IPS-20b (cell line): ENCODE results near the gene IKZF1.

Source experiments
- H3K27ac ChIP-seq: one replicate; pipeline ENCODE4 v1.5.1; 2013; ENCODE audit warnings: low read length
- H3K27me3 ChIP-seq: 2 replicates; pipeline ENCODE4 v1.6.1; 2013; ENCODE audit warnings: mild to moderate bottlenecking, low read length, inconsistent platforms; ENCODE audit not compliant: insufficient read depth
- H3K36me3 ChIP-seq: 2 replicates; pipeline ENCODE4 v1.6.1; 2013; ENCODE audit warnings: low read depth, mild to moderate bottlenecking, inconsistent platforms, low read length, moderate library complexity; ENCODE audit not compliant: insufficient read depth
- H3K4me1 ChIP-seq: 2 replicates; pipeline ENCODE4 v1.6.1; 2013; ENCODE audit warnings: mild to moderate bottlenecking, control low read depth, inconsistent platforms, low read length, moderate library complexity; ENCODE audit not compliant: insufficient read depth
- H3K4me3 ChIP-seq: 2 replicates; pipeline ENCODE4 v1.5.1; 2013; ENCODE audit warnings: mild to moderate bottlenecking, low read length, inconsistent platforms
- H3K9ac ChIP-seq: 2 replicates; pipeline ENCODE4 v1.6.1; 2013; ENCODE audit warnings: low read depth, mild to moderate bottlenecking, inconsistent platforms, low read length, moderate library complexity
- H3K9me3 ChIP-seq: 2 replicates; pipeline ENCODE4 v1.6.1; 2013; ENCODE audit warnings: mild to moderate bottlenecking, low read depth, low read length, inconsistent platforms; ENCODE audit not compliant: insufficient read depth

The IKZF1 gene

DNA sequence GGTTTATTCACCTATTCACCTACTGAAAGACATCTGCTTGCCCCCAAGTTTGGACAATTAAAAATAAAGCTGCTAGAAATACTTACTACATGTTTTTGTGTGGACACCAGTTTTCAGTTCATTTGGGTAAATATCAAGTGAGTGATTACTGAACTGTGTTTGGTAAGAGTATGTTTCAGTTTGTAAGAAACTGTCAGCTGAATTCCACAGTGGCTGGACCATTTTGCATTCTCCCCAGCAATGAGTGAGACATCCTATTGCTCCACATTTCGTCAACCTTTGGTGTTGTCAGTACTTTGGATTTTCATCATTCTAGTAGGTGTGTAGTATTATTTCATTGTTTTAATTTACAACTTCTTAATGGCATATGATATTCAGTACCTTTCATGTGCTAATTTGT lies 17.4 kb upstream of the IKZF1 start:
- no peaks in the 10 kb centered on the region for H3K27me3 ChIP-seq
- no peaks in the 10 kb centered on the region for H3K9me3 ChIP-seq
- H3K4me3 ChIP-seq: no peak overlapping the region
- H3K9ac ChIP-seq: no peak overlapping the region
- no peak overlapping the region for H3K27ac ChIP-seq
- no peaks in the 10 kb centered on the region for H3K4me1 ChIP-seq
- no peaks in the 10 kb centered on the region for H3K36me3 ChIP-seq

DNA sequence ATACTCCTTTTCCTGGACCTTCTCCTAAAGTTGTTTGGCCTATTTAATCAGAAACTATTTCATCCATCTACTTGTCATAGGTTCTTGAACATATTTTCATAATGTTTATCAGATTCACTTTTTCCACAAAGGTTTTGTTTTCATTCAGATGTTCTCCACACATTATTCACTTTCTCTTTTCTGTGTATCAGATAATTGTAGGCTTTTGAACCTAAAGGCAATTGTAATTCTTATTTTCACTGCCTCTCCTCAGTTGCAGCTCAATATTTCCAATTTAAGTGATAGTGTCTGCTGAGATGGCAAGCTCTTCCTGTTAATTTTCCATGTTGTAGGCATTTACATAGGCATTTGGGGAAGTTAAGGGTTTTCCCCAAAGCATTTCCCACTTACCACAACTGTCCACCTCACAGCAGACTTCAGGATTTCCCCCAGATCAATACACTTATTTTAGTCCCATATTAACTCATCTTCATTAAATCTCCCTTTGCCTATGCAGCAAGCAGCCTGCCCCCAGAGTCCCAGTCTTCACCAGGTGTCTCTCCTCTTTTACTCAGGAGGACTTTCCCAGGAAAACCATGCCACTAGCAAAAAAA lies 12.3 kb upstream of the IKZF1 start:
- no peak overlapping the region for H3K9ac ChIP-seq
- H3K4me3 ChIP-seq: no peak overlapping the region
- no peaks in the 10 kb centered on the region for H3K9me3 ChIP-seq
- no peaks in the 10 kb centered on the region for H3K4me1 ChIP-seq
- no peak overlapping the region for H3K27ac ChIP-seq
- no peaks in the 10 kb centered on the region for H3K36me3 ChIP-seq
- H3K27me3 ChIP-seq: no peaks in the 10 kb centered on the region; the same call in 1 of the 2 replicates

GRCh38 chr7:50292763-50293162 lies 11.8 kb upstream of the IKZF1 start:
- Histone ChIP-seq H3K9me3 (no peaks in the 10 kb centered on the region), H3K9ac (no peak overlapping the region)

DNA sequence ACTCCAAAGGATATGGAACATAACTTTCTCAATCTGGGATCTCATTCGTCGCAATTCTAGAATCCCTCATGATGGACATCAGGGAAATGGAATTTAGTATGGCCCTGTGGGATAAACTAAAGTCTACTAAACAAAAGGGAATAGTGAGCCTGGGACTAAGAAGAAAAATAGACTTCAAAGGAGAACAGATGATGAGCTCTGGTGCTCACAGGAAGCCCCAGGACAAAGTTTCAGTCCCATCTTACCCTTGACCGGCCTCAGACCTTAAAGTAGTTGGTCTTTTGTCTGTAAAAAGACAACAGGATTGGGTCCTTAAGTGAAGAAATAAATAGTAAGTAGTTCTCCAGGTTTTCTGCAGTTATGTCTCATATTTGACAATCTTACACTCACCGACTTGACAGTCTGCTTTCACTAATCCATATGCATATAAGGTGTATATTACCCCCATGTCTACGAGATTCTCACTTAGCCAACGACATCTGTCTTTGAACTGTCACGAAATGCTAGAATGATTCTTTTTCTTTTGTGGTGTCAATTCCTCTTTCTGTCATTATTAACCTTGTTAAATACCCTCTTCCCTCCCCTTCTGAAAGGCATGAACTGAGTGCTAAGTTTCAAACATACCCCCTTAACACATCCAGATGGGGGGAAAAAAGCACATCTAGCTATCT lies 10.9 kb upstream of the IKZF1 start:
- Histone ChIP-seq H3K9me3 (no peaks in the 10 kb centered on the region), H3K27ac (no peak overlapping the region), H3K4me1 (no peaks in the 10 kb centered on the region), H3K9ac (no peak overlapping the region), H3K4me3 (no peak overlapping the region), H3K27me3 (no peaks in the 10 kb centered on the region; the same call in 1 of the 2 replicates), H3K36me3 (no peaks in the 10 kb centered on the region)

More at GRCh38 chr7:50292763-50293162, 11.8 kb upstream of the IKZF1 start:
- no peaks in the 10 kb centered on the region for H3K4me1 ChIP-seq
- H3K27me3 ChIP-seq: no peaks in the 10 kb centered on the region; the same call in 1 of the 2 replicates
- no peak overlapping the region for H3K4me3 ChIP-seq
- H3K27ac ChIP-seq: no peak overlapping the region
- H3K36me3 ChIP-seq: no peaks in the 10 kb centered on the region

- no peaks in the 10 kb centered on the region; the same call in 1 of the 2 replicates for H3K27me3 ChIP-seq
- H3K4me3 ChIP-seq: no peak overlapping the region
- no peaks in the 10 kb centered on the region for H3K4me1 ChIP-seq
- H3K9ac ChIP-seq: no peak overlapping the region
- H3K27ac ChIP-seq: no peak overlapping the region
- no peaks in the 10 kb centered on the region for H3K9me3 ChIP-seq
- H3K36me3 ChIP-seq: no peaks in the 10 kb centered on the region
Observed at GRCh38 chr7:50295133-50295532, 9.4 kb upstream of the IKZF1 start.

GRCh38 chr7:50296799-50297198 lies 7.7 kb upstream of the IKZF1 start:
- no peaks in the 10 kb centered on the region for H3K9me3 ChIP-seq
- no peak overlapping the region for H3K9ac ChIP-seq
- H3K36me3 ChIP-seq: no peaks in the 10 kb centered on the region
- H3K27me3 ChIP-seq: peaks cover 4% of the 10 kb centered on the region
- H3K4me1 ChIP-seq: no peaks in the 10 kb centered on the region
- H3K27ac ChIP-seq: no peak overlapping the region
- H3K4me3 ChIP-seq: no peak overlapping the region

DNA sequence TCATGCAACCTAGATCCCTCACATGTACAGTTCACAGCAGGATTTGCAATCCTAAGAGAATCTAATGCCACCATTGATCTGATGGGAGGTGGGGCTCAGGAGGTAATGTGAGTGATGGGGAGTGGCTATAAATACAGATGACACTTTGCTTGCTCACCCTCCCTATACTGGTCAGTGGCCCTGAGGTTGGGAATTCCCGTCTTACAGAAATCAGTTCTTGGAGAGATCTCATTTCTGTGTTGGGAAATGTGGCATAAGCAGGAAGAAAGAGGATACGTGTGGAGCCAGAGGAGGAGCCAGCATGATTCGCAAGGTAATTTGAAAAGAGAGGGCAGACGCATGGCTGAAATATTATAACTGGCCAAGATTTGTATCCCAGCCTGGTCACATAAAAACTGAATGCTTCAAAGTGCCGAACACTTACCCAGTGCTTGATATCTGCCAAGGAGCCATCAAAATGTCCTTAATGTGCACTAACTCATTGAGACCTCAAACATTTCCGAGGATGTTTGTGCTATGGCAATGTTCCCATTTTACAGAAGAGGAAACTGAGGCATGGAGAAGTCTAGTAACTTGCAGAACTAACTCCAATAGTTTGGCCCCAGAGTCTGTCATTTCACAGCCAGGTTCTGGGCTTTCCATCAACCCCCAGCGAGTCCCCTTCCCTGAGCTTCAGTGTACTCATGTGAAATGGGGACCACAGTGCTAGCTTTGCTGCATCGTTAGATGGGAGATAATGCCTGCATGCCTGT lies 5.5 kb upstream of the IKZF1 start:
- no peaks in the 10 kb centered on the region for H3K36me3 ChIP-seq
- no peaks in the 10 kb centered on the region for H3K9me3 ChIP-seq
- no peak overlapping the region for H3K27ac ChIP-seq
- H3K9ac ChIP-seq: no peak overlapping the region
- no peak overlapping the region for H3K4me3 ChIP-seq
- H3K4me1 ChIP-seq: no peaks in the 10 kb centered on the region
- H3K27me3 ChIP-seq: peaks cover 23% of the 10 kb centered on the region

DNA sequence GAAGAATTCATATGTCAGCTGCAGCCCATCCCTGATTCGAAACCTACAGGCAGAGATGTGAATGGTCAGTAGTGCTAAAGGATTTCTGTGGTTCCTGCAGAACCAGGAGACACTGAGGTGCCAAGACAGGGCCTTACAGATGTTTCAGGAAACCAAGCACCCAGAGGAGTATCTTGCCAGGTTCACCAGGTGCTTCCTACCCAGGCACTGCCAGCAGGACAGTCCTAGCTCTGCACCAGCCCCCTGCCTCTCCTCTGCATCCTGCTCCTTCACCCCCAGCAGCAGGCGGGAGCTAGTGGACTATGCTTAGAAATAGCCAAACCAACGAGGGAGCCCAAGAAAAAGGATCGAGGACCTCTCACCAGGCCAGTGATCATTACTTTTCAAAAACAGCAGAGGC lies 4.2 kb upstream of the IKZF1 start:
- no peak overlapping the region for H3K9ac ChIP-seq
- H3K27me3 ChIP-seq: peaks cover 33% of the 10 kb centered on the region
- no peak overlapping the region for H3K27ac ChIP-seq

GRCh38 chr7:50302486-50303334 lies 1.8 kb upstream of the IKZF1 start:
- Histone ChIP-seq H3K4me3 (peak overlapping the region; percentile 72), H3K4me1 (peaks cover 7% of the 10 kb centered on the region; the same call in 1 of the 2 replicates), H3K36me3 (no peaks in the 10 kb centered on the region), H3K9ac (no peak overlapping the region), H3K27ac (no peak overlapping the region), H3K27me3 (peaks cover 57% of the 10 kb centered on the region), H3K9me3 (no peaks in the 10 kb centered on the region)

More for the DNA sequence above, 4.2 kb upstream of the IKZF1 start:
- peaks cover 4% of the 10 kb centered on the region; the same call in 1 of the 2 replicates for H3K4me1 ChIP-seq
- H3K36me3 ChIP-seq: no peaks in the 10 kb centered on the region
- no peaks in the 10 kb centered on the region for H3K9me3 ChIP-seq
- no peak overlapping the region for H3K4me3 ChIP-seq

GRCh38 chr7:50303335-50304128 lies 984 bp upstream of the IKZF1 start:
- Histone ChIP-seq H3K27ac (no peak overlapping the region), H3K9ac (no peak overlapping the region)

More at GRCh38 chr7:50303335-50304128, 984 bp upstream of the IKZF1 start:
- Histone ChIP-seq H3K27me3 (peaks cover 65% of the 10 kb centered on the region), H3K4me3 (peak overlapping the region; percentile 72), H3K36me3 (no peaks in the 10 kb centered on the region), H3K4me1 (peaks cover 7% of the 10 kb centered on the region; the same call in 1 of the 2 replicates), H3K9me3 (no peaks in the 10 kb centered on the region)
